Measurements from ENCODE around the gene PRKD3.

PRKD3 gene

DNA sequence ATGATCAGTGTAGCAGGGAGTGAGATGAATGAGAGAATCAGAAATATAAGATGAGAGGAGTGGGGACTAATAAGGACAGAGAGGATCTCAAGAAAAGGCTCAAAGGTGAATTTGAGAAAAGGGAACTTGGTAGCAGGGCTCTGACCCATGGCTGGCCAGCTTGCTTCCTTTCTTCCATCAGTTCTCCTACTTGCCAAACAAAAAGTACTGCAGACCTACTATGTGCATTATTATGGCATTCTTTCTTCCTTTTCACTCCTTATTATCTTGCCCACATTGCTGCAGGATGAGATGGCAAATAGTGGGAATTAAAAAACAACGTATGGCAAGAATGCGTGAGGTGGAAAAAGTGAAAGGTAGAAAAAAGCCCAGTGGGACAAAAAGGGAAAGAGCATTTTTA is 33.0 kb downstream of the PRKD3 start:
- no peaks in the 10 kb centered on the region for H3K9me3 ChIP-seq (replicated peaks in 1 of 11)
- no peak overlapping the region for H3K27ac ChIP-seq
- no peak for TF ChIP-seq Cebpa-rat (IDR thresholded peaks at IDR 0.05)
- H3K9ac ChIP-seq: no peak overlapping the region
- H3K4me3 ChIP-seq: no peak overlapping the region
- H3K27me3 ChIP-seq: no peaks in the 10 kb centered on the region
- H4K20me1 ChIP-seq: peaks cover 0 to 13% (median 0%) of the 10 kb centered on the region in 11 experiments; a peak in 3 of 22 replicates
- peaks cover 14 to 73% (median 48%) of the 10 kb centered on the region in 11 experiments; a peak in 20 of 22 replicates for H3K36me3 ChIP-seq
- H3K4me2 ChIP-seq: no peak overlapping the region
- H3K4me1 ChIP-seq: 0 out of 20 replicates have a peak, but pooled peaks cover 0 to 8% (median 0%) of the 10 kb centered on the region in 10 experiments

DNA sequence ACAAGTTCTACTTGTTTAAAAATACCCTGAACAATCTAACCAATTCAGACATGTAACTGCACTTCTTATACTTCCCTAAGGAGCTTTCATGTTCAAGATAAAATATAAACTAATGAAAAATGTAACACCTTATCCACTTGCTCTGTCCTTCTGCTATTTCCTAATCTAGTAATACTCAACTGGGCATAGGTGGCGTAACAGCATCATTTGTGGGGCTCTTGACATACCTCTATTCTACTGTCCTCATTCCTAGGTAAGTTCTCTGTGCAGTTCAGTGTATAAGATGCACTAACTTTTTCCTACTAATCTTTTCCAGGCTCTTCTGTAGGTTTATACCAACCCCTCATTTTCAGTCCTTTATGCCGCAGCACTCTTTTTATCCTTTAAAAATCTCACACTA is 36.7 kb downstream of the PRKD3 start:
- Histone ChIP-seq H3K27ac (no peak overlapping the region), H3K4me1 (no peaks in the 10 kb centered on the region), H3K27me3 (no peaks in the 10 kb centered on the region), H4K20me1 (0 out of 22 replicates have a peak, but pooled peaks cover 0 to 6% (median 0%) of the 10 kb centered on the region in 11 experiments), H3K9ac (no peak overlapping the region), H3K4me2 (no peak overlapping the region), H3K4me3 (no peak overlapping the region), H3K9me3 (replicated peaks in 1 of 11) (no peaks in the 10 kb centered on the region), H3K36me3 (peaks cover 21 to 89% (median 60%) of the 10 kb centered on the region in 11 experiments)
- no peak for TF ChIP-seq Cebpa-rat (IDR thresholded peaks at IDR 0.05)

DNA sequence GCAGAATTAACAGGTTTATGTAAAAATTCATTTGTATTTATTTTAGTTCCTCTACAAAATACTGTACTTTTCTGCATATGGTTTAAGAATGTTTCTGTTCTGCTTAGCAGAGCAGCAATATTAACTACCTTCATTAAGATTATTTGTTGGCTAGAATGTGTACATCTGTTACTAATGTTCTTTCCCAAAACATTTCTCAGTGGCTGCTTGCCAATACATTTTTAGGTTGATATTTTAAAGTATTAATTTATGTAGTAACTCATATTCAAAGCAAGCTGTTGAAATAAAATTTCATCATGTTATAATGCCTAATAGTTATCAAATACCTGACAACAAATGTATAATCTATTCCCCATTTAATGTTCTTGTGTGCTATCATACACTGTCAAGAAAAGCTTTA is 40.3 kb downstream of the PRKD3 start:
- no peak overlapping the region for H3K4me2 ChIP-seq

DNA sequence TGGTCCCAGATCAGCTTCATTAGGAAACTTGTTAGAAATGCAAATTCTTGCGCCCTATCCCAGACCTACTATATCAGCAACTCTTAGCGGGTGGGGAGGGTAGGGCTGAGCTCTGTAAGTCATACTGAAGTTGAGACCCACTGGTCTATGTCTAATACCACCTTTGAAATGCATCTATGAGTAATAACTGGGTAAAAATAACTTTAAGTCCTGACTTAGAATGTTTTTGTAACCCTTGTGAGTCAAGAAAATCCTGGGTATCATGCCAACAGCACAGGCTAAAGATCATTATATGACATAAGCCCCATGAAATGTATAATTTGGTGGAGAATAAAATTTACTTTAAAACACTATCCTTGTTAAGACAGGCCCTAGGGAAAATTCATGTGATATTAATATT is 41.4 kb downstream of the PRKD3 start:
- no peaks in the 10 kb centered on the region for H3K9me3 ChIP-seq (replicated peaks in 1 of 11)
- H3K4me2 ChIP-seq: no peak overlapping the region
- no peaks in the 10 kb centered on the region for H3K27me3 ChIP-seq
- no peaks in the 10 kb centered on the region for H3K4me1 ChIP-seq
- no peak overlapping the region for H3K9ac ChIP-seq
- no peak overlapping the region for H3K4me3 ChIP-seq
- H3K36me3 ChIP-seq: peaks cover 50 to 91% (median 64%) of the 10 kb centered on the region in 11 experiments
- TF ChIP-seq Cebpa-rat (IDR thresholded peaks at IDR 0.05): no peak
- H3K27ac ChIP-seq: no peak overlapping the region
- no peaks in the 10 kb centered on the region for H4K20me1 ChIP-seq

More for the DNA sequence above, 40.3 kb downstream of the PRKD3 start:
- Histone ChIP-seq H3K4me3 (no peak overlapping the region), H3K27me3 (no peaks in the 10 kb centered on the region), H3K9me3 (replicated peaks in 1 of 11) (no peaks in the 10 kb centered on the region), H3K4me1 (no peaks in the 10 kb centered on the region), H3K9ac (no peak overlapping the region), H4K20me1 (no peaks in the 10 kb centered on the region), H3K27ac (no peak overlapping the region), H3K36me3 (peaks cover 39 to 91% (median 63%) of the 10 kb centered on the region in 11 experiments)
- TF ChIP-seq Cebpa-rat (IDR thresholded peaks at IDR 0.05): no peak

DNA sequence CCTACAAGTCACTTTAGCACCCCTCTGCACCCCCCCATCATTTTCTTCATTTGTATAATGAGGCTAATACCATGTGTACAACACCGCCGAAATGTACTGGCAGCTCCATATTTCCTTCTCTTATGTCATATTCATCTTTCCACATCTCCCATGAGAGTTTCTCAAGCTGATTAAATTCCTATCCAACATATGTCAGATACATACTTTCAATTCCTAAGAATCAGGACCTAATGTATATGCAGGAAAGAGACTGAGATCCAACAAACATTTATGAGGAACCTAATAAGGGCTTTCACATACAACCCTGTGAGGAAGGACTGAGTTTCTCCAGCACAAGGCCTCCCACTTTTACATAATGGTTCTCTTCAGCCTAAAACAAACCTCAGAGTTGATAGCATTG is 41.9 kb downstream of the PRKD3 start:
- TF ChIP-seq Cebpa-rat (IDR thresholded peaks at IDR 0.05): no peak
- H3K9me3 ChIP-seq (replicated peaks in 1 of 11): no peaks in the 10 kb centered on the region
- no peak overlapping the region for H3K4me3 ChIP-seq
- H3K4me1 ChIP-seq: no peaks in the 10 kb centered on the region
- H3K36me3 ChIP-seq: peaks cover 52 to 91% (median 69%) of the 10 kb centered on the region in 11 experiments
- H4K20me1 ChIP-seq: no peaks in the 10 kb centered on the region
- H3K27me3 ChIP-seq: no peaks in the 10 kb centered on the region
- H3K4me2 ChIP-seq: no peak overlapping the region
- H3K9ac ChIP-seq: no peak overlapping the region
- no peak overlapping the region for H3K27ac ChIP-seq

DNA sequence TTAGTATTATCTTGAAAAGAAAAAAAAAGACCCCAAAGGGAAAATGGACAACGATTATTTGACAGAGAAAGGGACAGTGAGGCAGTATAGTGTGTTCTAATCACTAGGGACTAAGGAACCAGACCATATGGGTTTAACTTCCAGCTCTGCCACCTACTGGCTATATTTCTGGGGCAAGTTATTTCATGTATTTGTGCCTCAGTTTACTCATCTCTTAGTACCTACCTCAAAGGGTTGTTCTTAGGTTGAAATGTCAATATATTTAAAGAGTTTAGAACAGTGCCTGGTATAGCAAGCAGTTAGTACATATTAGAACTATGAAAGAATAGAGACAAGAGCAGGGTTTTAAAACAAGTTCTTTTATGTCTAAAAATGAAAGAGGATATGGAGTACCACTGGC is 42.7 kb downstream of the PRKD3 start:
- H3K27ac ChIP-seq: no peak overlapping the region

DNA sequence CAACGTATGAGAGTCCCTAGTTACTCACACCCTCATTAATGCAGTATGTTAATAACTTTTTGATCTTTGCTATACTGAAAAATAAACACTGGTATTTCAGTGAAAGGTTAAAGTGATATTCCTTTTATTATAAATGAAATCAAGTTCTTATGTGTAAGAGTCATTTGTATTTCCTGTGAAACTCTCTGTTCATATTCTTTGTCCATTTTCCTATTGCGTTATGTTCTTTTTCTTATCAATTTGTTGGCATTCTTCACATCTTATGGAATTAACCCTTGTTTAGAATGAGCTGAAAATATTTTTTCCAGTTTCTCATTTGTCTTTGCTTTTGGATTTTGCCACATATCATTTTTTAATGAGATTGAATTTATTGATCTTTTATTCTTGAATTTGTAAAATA is 48.3 kb downstream of the PRKD3 start:
- Histone ChIP-seq H3K27ac (no peak overlapping the region), H3K27me3 (no peaks in the 10 kb centered on the region), H3K9me3 (replicated peaks in 1 of 11) (no peaks in the 10 kb centered on the region), H3K9ac (no peak overlapping the region), H4K20me1 (peaks cover 0 to 5% (median 0%) of the 10 kb centered on the region in 11 experiments; a peak in 1 of 22 replicates), H3K4me2 (no peak overlapping the region), H3K4me3 (no peak overlapping the region), H3K36me3 (peaks cover 61 to 96% (median 82%) of the 10 kb centered on the region in 11 experiments), H3K4me1 (no peaks in the 10 kb centered on the region)
- no peak for TF ChIP-seq Cebpa-rat (IDR thresholded peaks at IDR 0.05)

More for the DNA sequence above, 42.7 kb downstream of the PRKD3 start:
- H3K27me3 ChIP-seq: no peaks in the 10 kb centered on the region
- no peak for TF ChIP-seq Cebpa-rat (IDR thresholded peaks at IDR 0.05)
- no peaks in the 10 kb centered on the region for H3K9me3 ChIP-seq (replicated peaks in 1 of 11)
- peaks cover 52 to 91% (median 72%) of the 10 kb centered on the region in 11 experiments for H3K36me3 ChIP-seq
- H3K4me2 ChIP-seq: no peak overlapping the region
- no peak overlapping the region for H3K9ac ChIP-seq
- no peak overlapping the region for H3K4me3 ChIP-seq
- no peaks in the 10 kb centered on the region for H4K20me1 ChIP-seq
- no peaks in the 10 kb centered on the region for H3K4me1 ChIP-seq
